GM19025 (cell line): ENCODE measurements around the gene PIP5K1B.
"Not testable (repeated sequence)": the region's sequence is repeated elsewhere in the genome, so short reads cannot be mapped to it uniquely, and the experiment has no call there.

Experiments
- ATAC-seq: cut with Tn5 transposase; IDR thresholded peaks from one replicate; pipeline ENCODE4 v1.9.1; 2021; ENCODE audit warnings: mild to moderate bottlenecking, low read depth, moderate library complexity; ENCODE audit not compliant: unreplicated experiment

PIP5K1B gene, protein sequence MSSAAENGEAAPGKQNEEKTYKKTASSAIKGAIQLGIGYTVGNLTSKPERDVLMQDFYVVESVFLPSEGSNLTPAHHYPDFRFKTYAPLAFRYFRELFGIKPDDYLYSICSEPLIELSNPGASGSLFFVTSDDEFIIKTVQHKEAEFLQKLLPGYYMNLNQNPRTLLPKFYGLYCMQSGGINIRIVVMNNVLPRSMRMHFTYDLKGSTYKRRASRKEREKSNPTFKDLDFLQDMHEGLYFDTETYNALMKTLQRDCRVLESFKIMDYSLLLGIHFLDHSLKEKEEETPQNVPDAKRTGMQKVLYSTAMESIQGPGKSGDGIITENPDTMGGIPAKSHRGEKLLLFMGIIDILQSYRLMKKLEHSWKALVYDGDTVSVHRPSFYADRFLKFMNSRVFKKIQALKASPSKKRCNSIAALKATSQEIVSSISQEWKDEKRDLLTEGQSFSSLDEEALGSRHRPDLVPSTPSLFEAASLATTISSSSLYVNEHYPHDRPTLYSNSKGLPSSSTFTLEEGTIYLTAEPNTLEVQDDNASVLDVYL

DNA sequence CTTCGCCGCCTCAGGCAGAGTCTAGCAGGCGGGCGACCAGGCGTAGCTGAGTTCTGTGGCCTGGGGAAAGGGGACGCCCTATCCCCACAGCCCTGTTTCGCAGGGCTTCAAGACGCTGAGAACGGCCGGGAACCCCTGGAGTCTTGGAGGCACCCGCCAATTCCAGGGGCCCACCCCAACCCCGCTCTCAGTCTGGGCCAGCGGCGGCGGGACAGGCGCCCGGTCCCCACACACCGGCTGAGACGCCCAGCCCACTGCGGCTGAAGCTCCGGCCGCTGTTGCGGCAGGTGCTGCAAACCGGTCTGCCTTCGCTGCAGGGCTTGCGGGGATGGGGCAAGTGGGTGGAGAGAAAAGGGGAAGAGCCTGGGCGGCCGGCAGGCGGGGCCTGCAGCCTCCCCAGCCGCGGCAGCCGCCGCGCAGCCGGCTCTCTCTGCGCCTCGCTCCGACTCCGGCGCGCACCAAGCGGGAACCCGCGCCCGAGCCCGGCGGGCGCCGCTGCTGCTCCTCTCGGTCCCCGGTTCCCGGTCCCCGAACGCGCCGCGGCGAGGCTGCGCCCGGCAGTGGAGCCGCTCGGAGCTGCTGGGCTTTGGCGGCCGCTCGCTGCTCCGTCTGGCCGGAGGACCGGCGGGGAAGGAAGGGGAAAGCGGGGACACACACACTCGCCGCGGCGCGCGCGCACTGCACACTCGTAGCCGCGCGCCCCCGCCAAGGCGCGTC lies at the start of gene PIP5K1B:
PIP5K1B (plus strand) TSS at position 427 of the 717 bp plus-strand sequence. CDS start 117,375 bp downstream, outside the sequence.
- ATAC-seq, result peak; percentile 79

DNA sequence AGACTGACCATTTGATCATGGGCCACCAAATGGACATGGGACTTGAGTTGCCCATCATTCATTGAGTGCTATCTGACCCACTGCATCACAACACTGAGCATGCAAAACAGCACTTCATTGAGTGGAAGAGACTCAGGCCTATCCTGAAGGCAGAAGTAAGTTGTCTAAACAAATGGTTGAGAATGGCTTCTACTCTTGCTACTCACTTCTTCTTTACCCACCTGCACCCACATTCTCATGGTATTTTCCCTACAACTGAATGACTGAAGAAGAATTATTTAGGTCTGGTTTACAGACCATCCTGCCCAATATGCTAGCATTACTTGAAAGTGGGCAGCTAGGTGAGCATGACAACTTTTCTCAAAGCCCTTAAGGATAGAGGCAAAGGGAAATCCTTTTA lies 41.0 kb upstream of the PIP5K1B start:
- no peak for ATAC-seq

DNA sequence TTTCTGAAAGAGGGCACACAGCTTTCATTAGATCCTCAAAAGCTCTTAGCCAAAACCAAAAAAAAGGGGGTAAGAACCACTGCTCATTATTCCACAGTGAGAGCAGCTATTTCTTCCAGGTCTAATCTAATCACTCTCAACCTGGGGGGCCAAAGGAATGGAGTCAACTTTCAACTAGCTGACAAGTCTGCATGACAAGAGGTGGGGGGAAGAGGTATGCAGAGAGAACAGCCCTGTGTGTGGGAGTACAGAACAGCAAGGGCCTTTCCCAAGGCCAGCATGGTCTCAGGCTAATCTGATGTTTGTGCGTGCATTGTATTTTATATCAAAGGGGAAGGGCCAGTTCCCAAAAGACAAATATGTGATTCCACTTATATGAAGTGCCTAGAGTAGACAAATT lies 36.9 kb upstream of the PIP5K1B start:
- ATAC-seq, result no peak

DNA sequence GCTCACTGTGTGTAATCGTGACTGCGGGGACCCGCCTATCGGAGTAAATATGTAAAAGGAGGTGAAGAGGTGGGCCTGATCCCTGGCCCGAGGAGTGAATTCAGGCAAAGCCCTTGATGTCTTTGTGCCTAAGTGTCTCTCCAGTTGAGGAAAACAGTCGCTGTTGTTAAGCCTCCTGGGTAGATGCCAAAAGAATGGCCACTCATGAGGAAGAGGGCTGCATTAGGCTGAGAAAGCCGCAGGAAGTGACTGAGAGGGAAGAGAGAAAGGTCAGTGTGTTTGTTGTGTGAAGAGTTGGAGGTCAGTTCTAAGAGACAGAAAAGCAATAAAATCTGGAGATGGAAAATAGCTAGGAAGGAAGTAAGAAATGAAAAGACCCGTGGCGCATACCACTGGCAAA lies 35.8 kb upstream of the PIP5K1B start:
- no peak for ATAC-seq

DNA sequence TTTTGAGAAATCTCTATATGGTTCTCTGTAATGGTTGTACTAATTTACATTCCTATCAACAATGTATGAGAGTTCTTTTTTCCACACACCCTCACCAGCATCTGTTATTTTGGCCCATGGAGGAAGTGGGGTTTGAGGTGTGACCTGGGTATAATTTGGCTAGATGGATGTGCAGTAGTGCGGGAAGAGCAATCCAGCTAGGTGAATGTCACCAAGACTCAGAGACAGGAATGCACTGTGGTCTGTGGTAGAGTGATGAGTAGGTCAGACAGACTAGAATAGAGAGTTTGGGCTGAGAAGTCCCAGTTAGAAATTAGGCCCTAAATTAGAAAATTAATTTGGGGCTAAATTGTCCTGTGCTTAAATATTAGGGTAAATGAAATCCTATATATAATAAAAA lies 32.8 kb upstream of the PIP5K1B start:
- ATAC-seq, result no peak

DNA sequence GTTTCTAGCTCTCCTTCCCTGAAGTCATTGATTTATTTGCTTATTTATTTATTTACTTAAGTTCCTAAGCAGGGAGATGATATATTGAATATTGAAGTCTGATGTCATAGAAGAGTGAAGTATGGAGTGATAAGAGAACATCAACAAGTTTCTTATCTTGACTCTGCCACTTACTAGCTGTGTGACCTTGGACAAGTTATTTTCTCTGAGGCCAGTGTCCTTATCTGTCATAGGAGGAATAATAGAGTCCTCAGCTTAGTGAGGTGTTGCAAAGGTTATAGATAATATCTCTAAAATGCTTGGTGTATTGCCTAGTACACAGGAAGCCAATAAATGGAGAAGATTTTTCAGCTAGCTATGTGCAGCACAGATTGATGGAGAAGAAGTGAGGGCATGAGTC lies 32.4 kb upstream of the PIP5K1B start:
- ATAC-seq, result no peak

DNA sequence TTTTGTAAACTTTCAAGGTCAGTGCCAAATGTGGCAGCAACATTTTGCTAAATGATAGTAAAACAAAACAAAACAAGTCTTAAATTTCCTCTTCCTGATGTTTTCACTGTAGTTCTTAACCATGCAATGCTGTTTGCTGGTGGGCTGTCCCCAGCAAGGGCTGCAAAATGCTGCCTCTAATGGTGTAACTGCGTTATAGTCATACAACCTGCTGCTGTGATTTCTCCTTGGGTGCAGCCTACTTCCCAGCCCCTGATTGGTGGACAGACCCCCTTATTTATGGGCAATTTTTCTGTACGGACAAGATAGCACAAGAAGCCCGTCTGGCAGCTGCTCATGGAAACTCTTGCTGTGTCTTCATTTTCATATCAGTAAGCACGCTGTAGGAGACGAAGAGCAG lies 26.6 kb upstream of the PIP5K1B start:
- ATAC-seq, result no peak

DNA sequence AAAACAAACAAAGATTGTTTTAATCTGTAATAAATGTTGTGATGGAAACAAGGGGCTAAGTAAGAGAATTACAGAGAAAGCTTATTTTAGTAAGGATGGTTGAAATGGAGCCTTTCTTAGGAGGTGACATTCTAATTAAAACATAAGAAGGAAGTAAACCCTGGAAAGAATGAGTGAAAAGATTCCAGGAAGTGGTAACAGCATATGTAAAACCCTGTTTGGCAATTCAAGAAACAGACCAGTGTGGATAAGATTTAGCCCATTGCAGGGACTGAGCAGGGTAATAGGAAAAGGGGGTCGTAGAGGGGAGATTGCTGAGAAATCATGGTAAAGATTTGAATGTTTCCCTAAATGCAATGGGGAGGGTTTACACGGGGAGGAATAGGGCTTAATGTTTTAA lies 21.6 kb upstream of the PIP5K1B start:
- ATAC-seq, result no peak

DNA sequence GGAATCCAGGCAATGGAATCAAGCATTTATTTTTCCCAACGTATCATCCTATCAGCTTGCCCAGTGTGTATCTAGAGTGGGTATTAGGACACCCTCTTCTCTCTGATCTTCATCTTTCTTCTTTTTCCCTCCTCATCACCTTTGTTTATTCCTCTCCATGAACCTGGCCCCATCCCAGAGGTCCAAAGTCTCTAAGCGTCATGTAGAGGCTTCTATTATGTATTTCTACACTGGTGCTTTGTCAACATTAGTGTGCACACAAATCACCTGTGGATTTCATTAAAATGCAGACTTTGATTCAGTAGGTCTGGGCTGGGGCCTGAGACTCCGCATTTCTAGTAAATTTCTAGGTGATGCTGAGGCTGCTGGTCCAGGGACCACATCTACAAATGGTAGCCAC lies 19.8 kb upstream of the PIP5K1B start:
- ATAC-seq, result no peak

DNA sequence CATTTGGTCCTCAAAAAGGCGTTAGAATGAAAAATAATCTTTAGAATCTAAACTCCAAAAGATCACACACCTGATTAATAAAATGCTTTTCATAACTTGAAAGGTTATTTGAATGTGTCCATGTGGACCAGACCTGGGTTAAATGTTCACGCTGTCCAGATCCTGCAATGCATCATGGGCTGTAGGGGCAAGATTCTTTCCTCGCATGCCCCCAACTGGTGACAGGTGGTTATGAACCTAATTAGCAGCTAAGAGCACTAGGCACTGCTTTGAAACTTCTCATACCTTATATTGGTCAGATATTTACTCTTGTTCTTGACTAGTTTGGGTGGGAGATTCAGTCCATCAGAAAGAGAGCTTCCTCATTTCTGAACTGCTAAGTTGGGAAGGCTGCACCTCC lies 19.3 kb upstream of the PIP5K1B start:
- ATAC-seq, result peak; percentile 81

DNA sequence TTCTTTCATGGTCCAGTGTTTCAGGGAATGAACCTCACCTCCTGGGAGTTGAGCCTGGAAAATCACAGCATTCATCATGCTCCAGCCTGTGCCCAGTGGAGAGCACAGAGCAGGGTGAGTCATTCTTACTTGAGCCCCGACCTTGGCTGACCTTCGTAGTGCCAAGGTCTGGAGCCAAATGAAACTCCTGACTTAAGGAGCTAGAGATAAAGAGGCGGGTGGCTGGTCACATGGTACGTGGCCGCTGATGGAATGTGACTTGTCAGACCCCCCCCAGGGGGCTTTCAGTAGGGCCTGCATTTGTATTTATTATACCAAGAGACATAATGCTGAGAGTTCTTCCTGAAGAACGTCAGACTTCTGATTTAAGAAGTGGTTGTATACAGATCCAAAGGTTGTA lies 15.0 kb upstream of the PIP5K1B start:
- ATAC-seq, result no peak

DNA sequence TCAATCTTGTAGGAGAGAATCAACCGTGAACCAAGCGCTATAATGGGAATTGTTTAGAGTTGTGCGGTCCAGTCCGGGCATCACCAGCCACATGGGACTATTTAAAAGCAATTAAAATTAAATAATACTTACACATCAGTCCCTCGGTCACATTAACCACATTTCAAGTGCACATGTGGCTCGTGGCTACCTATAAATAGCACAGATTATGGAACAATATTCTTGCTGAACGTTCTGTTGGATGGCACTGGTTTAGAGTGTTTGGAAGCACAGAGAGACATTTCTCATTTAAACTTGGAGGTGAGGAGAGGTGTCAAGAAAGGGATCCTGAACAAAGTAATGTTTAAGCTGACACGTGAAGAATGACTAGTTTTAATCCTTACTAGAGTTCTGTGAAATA lies 12.5 kb upstream of the PIP5K1B start:
- no peak for ATAC-seq

DNA sequence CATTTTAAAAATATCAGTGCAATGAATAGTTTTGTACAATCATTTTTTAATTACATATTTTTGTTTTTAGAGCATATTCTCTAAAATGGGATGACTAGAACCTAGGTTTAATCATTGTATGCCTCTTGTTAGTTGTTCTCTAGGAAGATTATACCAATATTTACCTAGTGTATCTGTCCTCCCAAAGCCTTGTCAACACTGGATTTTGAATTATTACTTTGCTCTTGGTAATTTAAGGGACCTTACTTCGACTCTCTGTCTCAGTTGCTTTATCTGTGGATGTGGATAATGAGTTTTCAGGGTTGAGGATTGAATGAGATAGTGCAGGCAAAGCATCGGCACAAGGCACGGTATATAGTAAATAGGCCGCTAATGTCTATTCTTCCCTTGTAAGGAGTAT lies 10.9 kb upstream of the PIP5K1B start:
- ATAC-seq, result no peak

DNA sequence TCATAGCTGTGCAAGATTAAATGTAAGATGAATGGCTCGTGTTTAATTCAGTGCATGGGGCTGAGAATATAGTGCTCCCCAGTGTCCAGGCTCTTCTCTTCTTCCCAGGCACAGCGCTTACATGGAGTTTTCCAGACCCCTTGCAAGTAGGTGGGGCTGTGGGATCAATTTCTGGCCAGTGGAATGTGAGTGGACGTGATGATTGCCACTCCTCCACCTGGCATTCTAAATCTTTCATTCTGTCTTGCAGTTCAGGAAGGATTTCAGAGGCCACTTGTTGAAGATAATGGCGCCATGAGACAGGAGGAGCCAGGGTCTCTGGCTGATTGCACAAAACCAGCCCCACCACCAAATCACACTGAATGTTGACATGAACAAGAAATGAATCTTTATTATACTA lies 7.2 kb upstream of the PIP5K1B start:
- no peak for ATAC-seq

DNA sequence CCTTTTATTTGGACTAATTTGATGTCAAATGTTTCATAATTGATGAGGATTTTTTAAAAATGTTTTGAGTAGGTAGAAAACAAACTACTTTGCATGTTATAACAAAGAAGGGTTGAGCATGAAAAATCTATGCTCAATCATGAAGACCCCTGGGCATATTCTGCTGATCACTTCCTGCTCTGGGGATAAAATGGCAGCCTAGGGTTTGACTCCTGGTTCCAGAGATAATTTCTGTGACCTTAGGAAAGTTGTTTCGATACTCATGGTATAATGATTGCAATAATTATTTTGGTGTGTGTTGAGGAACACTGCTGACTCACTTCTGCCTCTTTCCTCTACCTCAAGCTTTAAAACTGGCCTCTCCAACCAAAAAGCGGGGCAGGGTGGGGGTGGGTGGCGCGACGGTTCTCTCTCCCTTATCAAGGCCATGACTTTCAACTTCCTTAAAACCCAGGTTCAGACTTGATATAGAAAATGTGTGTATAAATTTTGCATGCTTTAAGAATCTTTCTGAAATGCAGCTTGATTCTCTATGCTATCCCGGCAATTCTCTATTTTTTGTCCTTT lies 6.0 kb upstream of the PIP5K1B start:
- ATAC-seq, result no peak

DNA sequence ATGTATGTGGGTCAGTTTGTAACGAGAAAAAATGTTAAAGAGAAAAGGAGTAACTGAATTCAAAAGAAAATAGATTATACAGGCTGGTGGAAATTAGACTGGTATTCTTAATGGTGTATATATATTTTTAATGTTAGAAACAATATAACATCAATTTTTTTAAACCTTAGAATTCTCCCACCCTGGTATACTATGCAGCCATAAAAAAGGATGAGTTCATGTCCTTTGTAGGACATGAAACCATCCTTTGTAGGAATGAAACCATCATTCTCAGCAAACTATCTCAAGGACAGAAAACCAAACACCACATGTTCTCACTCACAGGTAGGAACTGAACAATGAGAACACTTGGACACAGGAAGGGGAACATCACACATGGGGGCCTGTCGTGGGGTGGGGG lies 5.4 kb upstream of the PIP5K1B start:
- not testable (repeated sequence) for ATAC-seq

DNA sequence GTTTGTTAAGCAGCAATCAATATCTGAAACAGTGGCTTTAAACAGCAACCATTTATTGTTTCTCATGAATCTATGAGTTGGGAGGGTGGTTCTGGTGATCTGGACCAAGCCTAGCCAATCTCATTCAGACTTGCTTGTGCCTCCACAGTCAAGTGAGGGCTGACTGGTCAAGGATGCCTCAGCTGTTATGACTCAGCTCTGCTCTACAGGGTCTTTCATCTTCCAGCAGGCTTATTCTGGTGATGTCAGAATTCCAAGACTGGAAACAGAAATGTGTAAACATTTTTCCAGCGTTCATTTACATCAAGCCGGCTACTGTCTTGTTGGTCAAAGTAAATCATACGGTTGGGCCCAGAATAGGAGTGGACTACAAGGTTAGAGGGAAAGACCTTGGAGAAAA lies 2.5 kb upstream of the PIP5K1B start:
- ATAC-seq, result no peak

DNA sequence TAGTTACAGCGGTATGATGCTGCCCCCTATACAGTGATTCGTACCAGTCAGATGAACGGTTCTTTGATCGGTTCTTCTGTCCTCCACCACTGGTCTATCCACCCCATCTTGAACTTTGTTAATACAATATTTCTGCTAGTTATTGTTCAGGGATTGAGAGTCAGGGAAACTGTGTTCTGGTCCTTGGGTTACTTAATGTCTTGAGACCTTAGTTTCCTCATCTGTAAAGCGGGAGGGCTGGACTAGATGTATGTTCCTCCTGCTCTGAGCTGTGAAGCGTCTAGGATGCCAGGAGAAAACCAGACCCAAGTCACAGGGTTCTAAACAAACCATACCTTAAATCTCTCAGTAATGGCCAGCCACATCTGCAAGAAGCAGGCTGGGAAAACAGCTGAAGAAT lies 1.4 kb upstream of the PIP5K1B start:
- no peak for ATAC-seq

DNA sequence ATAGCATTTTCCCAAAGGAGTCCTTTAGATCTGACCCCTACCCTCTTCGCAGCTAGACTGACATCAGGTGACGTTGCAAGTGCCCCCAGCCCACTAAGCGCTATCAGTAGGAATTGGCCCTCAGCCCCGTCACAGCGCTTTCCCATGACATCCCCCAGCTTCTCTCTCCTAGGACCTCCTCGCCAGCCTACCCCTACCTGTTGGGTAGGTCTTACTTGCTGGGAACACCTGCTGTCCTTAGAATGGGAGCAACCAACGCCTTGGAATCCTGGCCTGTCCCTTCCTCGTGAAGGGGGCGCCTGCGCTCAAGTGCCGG lies 584 bp upstream of the PIP5K1B start:
- ATAC-seq, result no peak

DNA sequence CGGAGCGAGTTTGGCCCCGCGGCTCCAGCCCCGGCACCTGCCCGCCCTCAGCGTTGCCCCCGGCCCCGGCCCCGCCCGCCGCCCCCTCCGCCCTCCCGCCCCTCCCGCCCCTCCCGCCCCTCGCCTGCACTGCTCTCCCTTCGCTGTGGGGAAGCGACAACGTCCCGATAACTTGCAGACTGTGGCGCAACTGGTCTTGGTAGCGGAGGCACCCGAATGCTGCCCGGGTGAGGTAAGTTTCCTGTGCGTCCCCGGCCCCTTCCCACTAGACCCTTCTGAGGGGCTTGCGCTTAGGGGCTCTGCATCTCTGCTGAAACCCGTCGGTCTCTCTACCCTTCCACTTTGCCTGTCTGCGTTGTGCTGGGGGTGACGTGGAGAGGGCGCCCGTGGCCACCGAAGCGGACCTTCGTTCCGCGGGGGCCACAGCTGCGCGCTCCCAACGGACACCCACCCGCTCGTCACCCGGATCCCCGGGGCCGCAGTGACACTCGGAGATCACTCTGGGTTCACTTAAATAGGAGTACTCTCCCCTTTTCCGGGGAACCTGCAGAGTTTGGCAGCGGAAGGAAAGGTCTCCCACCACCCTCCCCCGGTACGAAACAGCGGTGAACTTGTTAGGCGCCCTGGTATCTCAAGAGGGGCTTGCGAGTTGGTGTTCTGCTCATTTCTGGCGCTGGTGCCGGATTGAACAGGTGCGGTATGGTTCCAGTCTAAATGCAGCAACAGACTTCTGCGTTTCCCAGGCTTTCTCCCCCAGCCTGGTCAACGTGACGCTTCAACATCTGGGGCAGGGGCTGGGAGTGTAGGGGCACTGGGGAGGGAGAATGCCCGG lies 707 bp downstream of the PIP5K1B start:
- ATAC-seq, result no peak
